Epithelial cell of prostate (primary cell): ENCODE measurements around the gene MID1.

Source experiments
- DNase-seq: peaks from one replicate; pipeline ENCODE4 v3.0.0-alpha.2; 2011; ENCODE audit warnings: low read depth, low spot score
- H3K27ac ChIP-seq: fragments of 450-650 bp; 2 replicates; pipeline ENCODE4 v1.5.1; 2017; ENCODE audit warnings: mild to moderate bottlenecking

Gene MID1

DNA sequence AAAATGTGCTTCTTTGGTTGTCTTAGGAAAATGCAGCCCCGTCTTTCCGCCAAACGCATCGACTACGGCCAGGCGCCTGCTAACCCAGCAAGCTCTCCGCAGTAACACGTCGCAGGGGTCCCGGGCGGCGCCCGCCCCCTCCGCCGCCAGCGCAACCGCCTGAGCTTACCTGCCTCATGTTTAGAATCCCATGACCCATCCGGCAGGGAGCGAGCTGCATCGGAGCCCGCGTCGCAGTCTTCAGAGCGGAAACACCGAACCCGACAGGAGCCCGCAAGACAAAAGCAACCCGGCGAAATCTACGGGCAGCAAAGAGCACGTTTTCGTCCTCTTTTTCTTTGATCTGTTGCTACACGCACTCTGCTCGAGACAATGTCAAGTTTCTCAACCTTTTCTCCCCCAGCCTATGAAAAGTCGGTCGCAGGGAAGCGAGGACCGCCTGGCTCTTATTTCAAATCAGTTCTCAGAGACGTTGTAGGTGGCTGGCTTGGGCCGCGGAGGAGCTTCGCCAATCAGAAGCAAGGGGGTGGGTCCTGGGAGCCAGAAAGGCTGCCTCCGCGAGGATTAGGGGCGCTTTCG lies at the start of gene MID1:
TSS of gene MID1 (minus strand) at position 465 of the 579 bp plus-strand sequence. CDS start 53,038 bp downstream, outside the sequence.
- peak within 1 kb of the TSS; percentile 62 for H3K27ac ChIP-seq
- DNase-seq: no peak

GRCh38 chrX:10667143-10667542 lies 46.8 kb upstream of the MID1 start:
- no peak overlapping the region for H3K27ac ChIP-seq
- DNase-seq: no peak

DNA sequence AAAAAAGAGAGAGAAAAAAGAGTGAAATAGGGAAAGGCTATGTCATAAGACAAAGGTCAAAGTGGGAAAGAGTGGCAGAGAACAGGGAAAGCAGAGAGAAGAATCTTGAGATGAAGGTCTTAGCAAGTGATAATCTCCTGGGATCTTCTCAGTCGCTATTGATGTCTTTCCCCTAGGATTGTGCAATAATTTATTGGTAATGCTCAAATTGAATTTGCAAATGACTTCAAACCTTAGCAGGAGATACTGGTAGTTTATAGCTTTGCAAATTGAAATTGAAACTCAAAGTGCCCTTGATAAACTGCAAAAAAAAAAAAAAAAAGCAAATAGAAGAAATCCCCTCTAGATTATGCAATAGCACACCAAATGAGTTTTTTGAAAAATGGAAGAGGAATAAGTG lies 45.7 kb upstream of the MID1 start:
- no peak overlapping the region for H3K27ac ChIP-seq
- DNase-seq: no peak

GRCh38 chrX:10665681-10666080 lies 45.3 kb upstream of the MID1 start:
- no peak for DNase-seq
- no peak overlapping the region for H3K27ac ChIP-seq

DNA sequence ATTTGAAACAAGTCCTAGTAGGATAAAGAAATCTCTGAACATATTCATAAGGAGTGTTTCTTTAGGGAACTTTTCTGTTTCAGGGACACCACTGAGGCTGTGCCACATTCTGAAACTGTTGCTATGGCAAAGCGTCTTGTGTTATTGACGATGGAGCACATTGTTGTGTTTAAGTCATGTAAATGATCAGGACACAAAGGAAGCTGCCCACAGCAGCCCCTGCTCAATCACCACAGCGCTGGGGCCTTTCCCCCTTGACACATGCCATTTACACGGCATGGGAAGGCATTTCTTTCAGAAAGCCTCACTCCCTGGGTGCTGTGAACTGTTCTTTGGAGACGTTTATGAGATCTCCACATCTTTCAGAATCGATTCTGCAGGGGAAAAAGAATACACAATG lies 39.8 kb upstream of the MID1 start:
- no peak overlapping the region for H3K27ac ChIP-seq
- no peak for DNase-seq

DNA sequence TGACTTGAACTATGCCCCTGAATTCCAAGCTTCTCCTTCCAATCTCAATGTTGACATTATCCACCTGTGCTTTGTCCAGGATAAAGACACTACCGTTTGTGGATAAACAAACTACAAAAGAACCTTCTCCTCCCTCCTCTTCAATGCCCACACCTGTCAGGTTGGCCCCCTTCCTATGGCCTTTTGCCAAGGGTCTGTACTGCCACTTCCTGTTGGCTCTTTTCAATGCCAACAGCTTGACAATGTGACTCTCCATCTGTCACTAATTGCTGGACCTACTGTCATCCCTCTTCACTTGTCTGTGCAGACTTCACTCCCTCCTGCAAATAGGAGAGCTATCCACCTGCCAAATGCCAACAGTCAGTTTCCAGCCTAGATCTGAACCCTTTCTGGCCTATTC lies 35.8 kb upstream of the MID1 start:
- no peak overlapping the region for H3K27ac ChIP-seq
- no peak for DNase-seq

GRCh38 chrX:10654960-10655359 lies 34.6 kb upstream of the MID1 start:
- no peak for DNase-seq
- no peak overlapping the region for H3K27ac ChIP-seq

DNA sequence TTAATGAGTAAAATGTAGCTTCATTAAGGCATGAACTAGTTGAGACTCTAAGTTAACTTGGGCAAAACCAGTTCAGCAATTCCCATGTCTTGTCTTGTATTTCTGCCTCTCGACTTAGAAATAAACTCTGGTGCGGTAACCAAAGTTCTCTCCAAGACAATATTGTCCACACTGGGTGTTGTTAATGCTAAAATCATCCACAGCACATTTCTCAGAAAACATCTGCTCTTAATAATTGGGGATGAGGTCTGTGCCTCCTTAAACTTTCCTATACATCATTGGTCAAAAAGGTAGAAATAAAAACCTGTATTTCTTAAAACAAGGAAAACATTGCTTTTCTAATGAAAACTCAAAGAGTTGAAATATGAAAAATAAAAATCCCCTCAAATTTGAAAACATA lies 32.9 kb upstream of the MID1 start:
- no peak for DNase-seq
- no peak overlapping the region for H3K27ac ChIP-seq

GRCh38 chrX:10649265-10649664 lies 28.9 kb upstream of the MID1 start:
- no peak for DNase-seq
- H3K27ac ChIP-seq: no peak overlapping the region

GRCh38 chrX:10648614-10649013 lies 28.2 kb upstream of the MID1 start:
- DNase-seq: no peak
- H3K27ac ChIP-seq: no peak overlapping the region

- no peak for DNase-seq
These were observed 16.5 kb upstream of the MID1 start for GRCh38 chrX:10636851-10637250.

DNA sequence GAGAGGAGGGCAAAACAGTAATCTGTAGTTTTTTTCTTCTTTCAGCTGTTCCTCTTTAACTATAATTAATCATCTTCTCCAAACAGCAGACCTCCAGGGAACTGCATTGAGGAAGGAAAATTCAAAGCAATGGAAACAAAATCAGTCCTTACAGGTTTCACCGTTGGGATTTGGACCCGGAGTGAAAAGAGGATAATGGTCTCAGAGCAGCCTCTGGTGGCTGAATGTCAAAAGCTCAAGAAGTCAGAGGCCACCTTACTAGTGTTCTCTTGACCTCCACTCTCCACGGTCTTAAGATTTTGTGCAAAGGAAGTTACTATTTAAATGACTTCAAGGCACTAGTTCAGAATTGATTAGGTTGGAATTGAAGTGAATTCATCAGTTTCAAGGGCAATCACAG lies 16.0 kb upstream of the MID1 start:
- DNase-seq: no peak

More at GRCh38 chrX:10636851-10637250, 16.5 kb upstream of the MID1 start:
- H3K27ac ChIP-seq: no peak overlapping the region

GRCh38 chrX:10634392-10635161 lies 14.2 kb upstream of the MID1 start:
- peak; percentile 85 for DNase-seq
- peak overlapping the region; percentile 87 for H3K27ac ChIP-seq

More for the DNA sequence above, 16.0 kb upstream of the MID1 start:
- H3K27ac ChIP-seq: no peak overlapping the region

GRCh38 chrX:10633722-10634121 lies 13.3 kb upstream of the MID1 start:
- DNase-seq: peak; percentile 79
- peak overlapping the region; percentile 87 for H3K27ac ChIP-seq

DNA sequence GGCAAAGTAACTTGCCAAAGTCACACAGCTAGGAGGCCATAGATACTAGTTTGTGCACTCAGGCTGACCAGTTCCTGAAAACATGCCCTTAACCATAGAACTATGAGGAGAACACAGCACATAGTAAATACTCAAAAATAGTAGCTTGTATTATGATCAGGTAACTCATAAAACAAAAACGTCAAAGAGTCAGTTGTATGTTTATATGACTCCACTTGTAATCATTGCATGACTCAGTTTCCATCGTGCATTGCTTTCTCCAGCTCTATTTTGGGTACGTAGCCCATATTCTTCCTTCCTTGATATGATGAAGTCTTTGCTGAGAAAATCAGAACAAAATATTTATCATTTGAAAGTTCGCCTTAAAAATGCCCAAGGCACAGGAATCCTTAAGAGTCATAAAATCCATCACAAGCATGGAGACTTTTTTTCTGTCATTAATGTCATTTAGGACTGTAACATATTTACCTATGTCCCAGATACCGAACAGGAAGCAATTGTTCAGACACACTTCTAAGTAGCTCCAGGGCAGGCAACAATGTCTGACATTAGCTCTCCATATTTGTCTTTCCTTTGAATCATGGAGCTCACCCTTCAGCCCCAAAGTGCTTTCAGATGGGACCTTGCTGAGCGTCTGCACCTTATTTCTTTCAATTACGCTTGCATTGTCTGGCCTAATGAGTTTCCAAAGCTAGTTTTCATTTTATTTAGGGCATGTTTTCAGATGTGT lies 11.2 kb upstream of the MID1 start:
- no peak for DNase-seq
- peak overlapping the region; percentile 87 for H3K27ac ChIP-seq

GRCh38 chrX:10630320-10630719 lies 9.9 kb upstream of the MID1 start:
- H3K27ac ChIP-seq: peak overlapping the region; percentile 87
- DNase-seq: no peak

GRCh38 chrX:10629905-10630304 lies 9.5 kb upstream of the MID1 start:
- H3K27ac ChIP-seq: peak overlapping the region; percentile 87

DNA sequence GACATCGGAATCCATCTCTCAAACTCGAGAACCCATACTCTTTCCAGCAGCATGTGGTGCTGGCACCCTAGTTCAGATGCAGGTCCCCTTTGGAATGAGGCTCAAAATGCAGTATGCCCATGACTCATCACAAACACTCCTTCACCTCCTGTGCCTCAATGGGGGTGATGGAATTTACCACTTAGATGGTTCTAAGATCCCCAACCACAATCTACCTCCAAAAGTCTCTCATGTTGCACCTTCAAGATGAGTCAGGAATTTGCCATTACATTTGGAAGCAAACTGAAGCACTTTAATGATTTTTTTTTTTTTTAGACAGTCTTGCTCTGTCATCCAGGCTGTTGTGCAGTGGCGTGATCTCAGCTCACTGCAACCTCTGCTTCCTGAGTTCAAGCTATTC lies 8.5 kb upstream of the MID1 start:
- peak overlapping the region; percentile 87 for H3K27ac ChIP-seq
- DNase-seq: no peak

More at GRCh38 chrX:10629905-10630304, 9.5 kb upstream of the MID1 start:
- DNase-seq: peak; percentile 72

- H3K27ac ChIP-seq: no peak overlapping the region
- no peak for DNase-seq
These were observed 1.8 kb upstream of the MID1 start for GRCh38 chrX:10622197-10622596.

DNA sequence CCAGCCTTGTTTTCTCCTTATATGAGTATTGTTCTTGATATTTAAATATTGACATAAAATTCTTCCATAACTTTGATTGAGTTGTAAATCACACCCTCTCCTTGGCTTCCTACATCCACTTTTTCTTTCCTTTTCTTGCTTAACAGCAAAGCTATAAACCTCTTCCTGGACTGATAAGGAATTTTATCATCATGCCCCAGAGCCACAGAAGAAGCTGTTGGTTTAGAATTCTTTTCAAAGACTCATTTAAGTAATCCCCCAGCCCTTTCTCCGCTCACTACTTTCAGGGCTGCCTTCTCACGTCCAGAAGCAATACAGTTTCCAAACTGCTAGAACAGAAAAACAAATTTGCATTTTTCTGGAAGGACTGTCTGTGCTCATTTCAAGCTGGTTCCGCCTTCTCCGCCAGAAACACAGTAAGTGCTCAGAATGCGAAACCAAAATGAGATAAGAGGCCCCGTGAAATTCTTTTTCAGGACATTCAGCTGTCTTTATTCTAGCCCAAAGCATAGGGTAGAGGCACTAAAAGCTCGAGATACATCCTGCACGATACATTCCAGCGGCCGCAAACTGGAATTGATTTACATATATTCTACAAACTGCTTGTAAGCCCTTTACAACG lies 849 bp downstream of the MID1 start:
- DNase-seq: no peak
- peak overlapping the region; percentile 62 for H3K27ac ChIP-seq

- H3K27ac ChIP-seq: peak overlapping the region; percentile 62
- DNase-seq: no peak
These were observed 1.4 kb downstream of the MID1 start for GRCh38 chrX:10618961-10619360.
